ENCODE measurements around the gene MGLL. TPM values are rescaled to one million over a fixed set of nuclear protein-coding genes. Genes with fewer than 3 reads are reported as not detected.

MGLL gene
- total RNA-seq, 4 donors from 2014 or later: 37.9 to 54.3 (median 45.2) TPM

- no peak for DNase-seq (ENCODE audit: low spot score in 2 of 2)
- no peak for TF ChIP-seq EP300 (IDR thresholded peaks at IDR 0.05)
- TF ChIP-seq CTCF (IDR thresholded peaks at IDR 0.05): peak; percentile 80
- no peak for TF ChIP-seq POLR2AphosphoS5 (IDR thresholded peaks at IDR 0.05)
- WGBS: 54% methylated on average over 5 of the region's 13 CpGs
- peaks cover 2% of the 10 kb centered on the region for H3K4me1 ChIP-seq
- H3K36me3 ChIP-seq: no peaks in the 10 kb centered on the region
- no peaks in the 10 kb centered on the region for H3K27me3 ChIP-seq
- H3K4me3 ChIP-seq: no peak overlapping the region
- no peak overlapping the region for H3K27ac ChIP-seq
- H3K9me3 ChIP-seq: no peaks in the 10 kb centered on the region
Observed at GRCh38 chr3:127652246-127652995, 169.9 kb downstream of the MGLL start.

GRCh38 chr3:127651516-127652172 lies 170.7 kb downstream of the MGLL start:
- 73% methylated on average over 7 of the region's 8 CpGs for WGBS
- no peak overlapping the region for H3K27ac ChIP-seq
- H3K36me3 ChIP-seq: no peaks in the 10 kb centered on the region
- H3K4me1 ChIP-seq: peaks cover 2% of the 10 kb centered on the region
- no peaks in the 10 kb centered on the region for H3K9me3 ChIP-seq
- no peak overlapping the region for H3K4me3 ChIP-seq
- DNase-seq (ENCODE audit: low spot score in 2 of 2): no peak
- no peaks in the 10 kb centered on the region for H3K27me3 ChIP-seq
- no peak for TF ChIP-seq EP300 (IDR thresholded peaks at IDR 0.05)
- TF ChIP-seq POLR2AphosphoS5 (IDR thresholded peaks at IDR 0.05): no peak
- TF ChIP-seq POLR2A (IDR thresholded peaks at IDR 0.05): no peak
- no peak for TF ChIP-seq CTCF (IDR thresholded peaks at IDR 0.05)

- Histone ChIP-seq H3K27me3 (no peaks in the 10 kb centered on the region), H3K4me1 (peaks cover 2% of the 10 kb centered on the region), H3K27ac (no peak overlapping the region), H3K9me3 (no peaks in the 10 kb centered on the region), H3K36me3 (no peaks in the 10 kb centered on the region), H3K4me3 (no peak overlapping the region)
- no peak for TF ChIP-seq POLR2AphosphoS5 (IDR thresholded peaks at IDR 0.05)
- no peak for TF ChIP-seq EP300 (IDR thresholded peaks at IDR 0.05)
- no peak for TF ChIP-seq POLR2A (IDR thresholded peaks at IDR 0.05)
- TF ChIP-seq CTCF (IDR thresholded peaks at IDR 0.05): no peak
- 92% methylated on average over 4 of the region's 4 CpGs for WGBS
- no peak for DNase-seq (ENCODE audit: low spot score in 2 of 2)
Observed at GRCh38 chr3:127650236-127650635, 172.1 kb downstream of the MGLL start.

GRCh38 chr3:127647845-127648204 lies 174.5 kb downstream of the MGLL start:
- Histone ChIP-seq H3K36me3 (no peaks in the 10 kb centered on the region), H3K4me3 (no peak overlapping the region), H3K27me3 (no peaks in the 10 kb centered on the region), H3K9me3 (no peaks in the 10 kb centered on the region), H3K27ac (no peak overlapping the region), H3K4me1 (peaks cover 2% of the 10 kb centered on the region)
- TF ChIP-seq POLR2A (IDR thresholded peaks at IDR 0.05) (no peak), EP300 (IDR thresholded peaks at IDR 0.05) (no peak), CTCF (IDR thresholded peaks at IDR 0.05) (no peak), POLR2AphosphoS5 (IDR thresholded peaks at IDR 0.05) (no peak)
- no peak for DNase-seq (ENCODE audit: low spot score in 2 of 2)

- 40% methylated on average over 13 of the region's 13 CpGs for WGBS
- TF ChIP-seq POLR2A (IDR thresholded peaks at IDR 0.05): no peak
- TF ChIP-seq EP300 (IDR thresholded peaks at IDR 0.05): no peak
- TF ChIP-seq POLR2AphosphoS5 (IDR thresholded peaks at IDR 0.05): no peak
- no peak for TF ChIP-seq CTCF (IDR thresholded peaks at IDR 0.05)
- Histone ChIP-seq H3K4me3 (no peak overlapping the region), H3K27me3 (no peaks in the 10 kb centered on the region), H3K4me1 (peaks cover 1% of the 10 kb centered on the region), H3K9me3 (no peaks in the 10 kb centered on the region), H3K27ac (no peak overlapping the region), H3K36me3 (no peaks in the 10 kb centered on the region)
- DNase-seq (ENCODE audit: low spot score in 2 of 2): no peak
Observed at GRCh38 chr3:127647166-127647844, 175.0 kb downstream of the MGLL start.

Measured in suprapubic skin (tissue), 4 donors.